Activated CD8-positive, alpha-beta T cell treated with anti-CD3 and anti-CD28 coated beads for 36 hours (primary cell): ENCODE measurements around the gene MARCHF3. TPM values are rescaled to one million over a fixed set of nuclear protein-coding genes. Genes with fewer than 3 reads are reported as not detected.
A peak's percentile ranks its signal among the peaks of the same experiment; 100 is the strongest.

Experiments used
- ATAC-seq: fragments of 200-7000 bp; cut with Tn5 transposase; one replicate; pipeline ENCODE4 v1.10.0; 2021; ENCODE audit warnings: mild to moderate bottlenecking, moderate library complexity
- CTCF ChIA-PET: fragments of 350-600 bp; sonication (Branson Sonifier 250); formaldehyde crosslinking; loops from one replicate; lab custom pipeline; 2021; ENCODE audit warnings: antibody characterized with exemption; lab: Charles Lee
- POLR2A ChIA-PET: fragments of 350-600 bp; sonication (Branson Sonifier 250); formaldehyde crosslinking; loops from one replicate; lab custom pipeline; 2021; ENCODE audit warnings: antibody characterized with exemption; lab: Charles Lee
- DNase-seq: peaks from one replicate; pipeline ENCODE4 v3.0.0-alpha.2; 2020
- H3K27ac Mint-ChIP-seq: one replicate; pipeline ENCODE4 v1.8.0; 2021; ENCODE audit warnings: mild to moderate bottlenecking, mixed read lengths
- H3K27me3 Mint-ChIP-seq: one replicate; pipeline ENCODE4 v1.8.0; 2021; ENCODE audit warnings: mixed read lengths
- H3K36me3 Mint-ChIP-seq: one replicate; pipeline ENCODE4 v1.8.0; 2021; ENCODE audit warnings: low read depth, mixed read lengths
- H3K4me1 Mint-ChIP-seq: one replicate; pipeline ENCODE4 v1.8.0; 2021; ENCODE audit warnings: low read depth, mixed read lengths
- H3K4me3 Mint-ChIP-seq: one replicate; pipeline ENCODE4 v1.8.0; 2021; ENCODE audit warnings: mild to moderate bottlenecking, moderate library complexity, mixed read lengths
- H3K9me3 Mint-ChIP-seq: one replicate; pipeline ENCODE4 v1.8.0; 2021; ENCODE audit warnings: mixed read lengths
- intact Hi-C: fragments of 100-400 bp; cut with micrococcal nuclease; formaldehyde crosslinking; loops from one replicate; pipeline ENCODE4 v1.10.0; 2022
- total RNA-seq, 2 experiments: library from RNA; stranded (reverse); gene quantifications; one replicate each; pipeline ENCODE4 v1.2.3, GENCODE V29; 2021
- TF ChIP-seq, protein P1 (sequence below): fragments of 200-600 bp; IDR thresholded peaks from one replicate; pipeline ENCODE4 v1.8.0; 2022; ENCODE audit warnings: antibody characterized with exemption, mild to moderate bottlenecking

MARCHF3 gene
- total RNA-seq, 2 experiments from 2014 or later: 6.1 TPM

DNA sequence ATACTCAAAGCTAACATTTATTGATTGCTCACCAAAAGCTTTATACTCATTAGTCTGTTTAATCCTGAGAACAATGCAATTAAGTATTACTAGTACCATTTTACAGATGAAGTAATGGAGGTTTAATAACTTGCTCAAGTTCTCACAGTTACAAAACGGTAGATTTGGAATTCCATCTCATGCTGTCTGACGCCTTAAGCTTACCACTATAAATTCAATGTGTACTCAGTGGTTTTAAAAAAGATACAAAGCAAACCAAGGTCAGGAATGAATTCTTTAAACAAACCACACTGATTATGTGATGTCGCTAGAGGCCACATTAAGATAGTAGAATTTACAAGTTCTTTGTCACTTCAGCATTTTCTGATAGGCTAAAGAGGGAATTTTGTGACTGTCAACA, 44.1 kb upstream of the MARCHF3 start:
- DNase-seq: no peak
- intact Hi-C loops: no loop called here
- TF ChIP-seq, protein P1, sequence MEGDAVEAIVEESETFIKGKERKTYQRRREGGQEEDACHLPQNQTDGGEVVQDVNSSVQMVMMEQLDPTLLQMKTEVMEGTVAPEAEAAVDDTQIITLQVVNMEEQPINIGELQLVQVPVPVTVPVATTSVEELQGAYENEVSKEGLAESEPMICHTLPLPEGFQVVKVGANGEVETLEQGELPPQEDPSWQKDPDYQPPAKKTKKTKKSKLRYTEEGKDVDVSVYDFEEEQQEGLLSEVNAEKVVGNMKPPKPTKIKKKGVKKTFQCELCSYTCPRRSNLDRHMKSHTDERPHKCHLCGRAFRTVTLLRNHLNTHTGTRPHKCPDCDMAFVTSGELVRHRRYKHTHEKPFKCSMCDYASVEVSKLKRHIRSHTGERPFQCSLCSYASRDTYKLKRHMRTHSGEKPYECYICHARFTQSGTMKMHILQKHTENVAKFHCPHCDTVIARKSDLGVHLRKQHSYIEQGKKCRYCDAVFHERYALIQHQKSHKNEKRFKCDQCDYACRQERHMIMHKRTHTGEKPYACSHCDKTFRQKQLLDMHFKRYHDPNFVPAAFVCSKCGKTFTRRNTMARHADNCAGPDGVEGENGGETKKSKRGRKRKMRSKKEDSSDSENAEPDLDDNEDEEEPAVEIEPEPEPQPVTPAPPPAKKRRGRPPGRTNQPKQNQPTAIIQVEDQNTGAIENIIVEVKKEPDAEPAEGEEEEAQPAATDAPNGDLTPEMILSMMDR: no peak
- Mint-ChIP-seq H3K27me3 (no peaks in the 10 kb centered on the region), H3K27ac (no peak overlapping the region), H3K9me3 (no peaks in the 10 kb centered on the region), H3K36me3 (peaks cover 5% of the 10 kb centered on the region), H3K4me1 (peaks cover 3% of the 10 kb centered on the region), H3K4me3 (no peak overlapping the region)
- ChIA-PET CTCF (interaction anchor here (1.1 kb wide), 1 partner anchor 102 kb away, joined by 3 read pairs; no protein-coding TSS in a partner anchor), POLR2A (interaction anchor here (1.1 kb wide), 1 partner anchor 296 kb away, joined by 3 read pairs; no protein-coding TSS in a partner anchor)
- no peak for ATAC-seq

DNA sequence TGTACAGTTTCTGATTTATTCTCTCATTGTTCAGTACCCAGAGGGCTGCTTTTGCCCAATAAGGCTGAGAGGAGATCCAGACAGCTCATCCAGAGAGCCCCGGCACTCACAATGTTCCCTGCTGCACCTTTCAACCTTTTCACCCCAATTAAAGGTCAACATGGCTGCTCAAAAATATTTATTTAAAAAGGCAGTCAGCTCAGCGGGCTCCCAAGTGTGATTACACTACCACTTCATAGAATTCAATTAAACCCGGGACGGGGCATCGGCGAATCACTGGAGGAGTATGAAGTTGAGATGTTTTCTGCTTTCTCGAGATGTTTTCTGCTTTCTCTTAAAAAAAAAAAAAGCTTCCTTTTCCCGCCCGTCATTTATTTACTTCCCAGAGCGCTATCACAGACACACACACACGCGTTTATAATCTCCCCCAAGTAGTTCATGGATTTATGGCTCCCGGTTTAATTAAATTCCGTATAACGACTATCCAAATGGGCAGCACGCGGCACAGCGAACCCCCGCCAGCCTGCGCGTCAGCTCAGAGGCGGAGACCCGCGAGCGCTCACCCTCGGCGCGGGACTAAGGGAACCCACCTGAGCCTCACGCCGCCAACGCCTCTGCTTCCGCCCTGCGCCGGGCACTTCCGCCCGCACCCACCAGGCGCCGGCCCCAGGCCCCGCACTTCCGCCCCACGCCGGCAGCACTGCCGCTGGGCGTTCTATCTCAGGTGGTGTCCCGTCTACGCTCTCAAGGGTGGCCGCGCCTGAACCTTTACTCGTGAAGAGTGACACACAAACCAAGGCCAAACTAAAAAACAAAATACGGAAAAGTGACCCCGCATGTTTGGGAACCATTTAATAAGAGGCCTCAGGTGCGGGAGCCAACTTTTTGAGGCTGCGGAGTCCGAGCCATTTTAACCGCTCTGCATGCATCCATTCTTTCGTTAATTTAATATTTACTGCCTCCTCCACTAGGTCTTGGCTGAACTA, 42.8 kb upstream of the MARCHF3 start, which contains the start of gene C5orf63:
C5orf63 (minus strand) TSS at position 642 of the 986 bp plus-strand sequence. CDS start 14,507 bp downstream, outside the sequence.
- Mint-ChIP-seq H3K27ac (peak within 1 kb of the TSS; percentile 95), H3K36me3 (peaks cover 9% of the 10 kb centered on the region), H3K4me1 (peaks cover 3% of the 10 kb centered on the region), H3K4me3 (peak within 1 kb of the TSS; percentile 85), H3K9me3 (no peaks in the 10 kb centered on the region), H3K27me3 (no peaks in the 10 kb centered on the region)
- ATAC-seq: peak; percentile 98
- POLR2A ChIA-PET: interaction anchor here (0.8 to 1.3 kb wide), 8 partner anchors 10 to 296 kb away, joined by 3 to 6 read pairs (median 4); partner anchors contain the start of gene LMNB1
- TF ChIP-seq, protein P1: peak; percentile 14
- DNase-seq: peak; percentile 85
- CTCF ChIA-PET: interaction anchor here (0.8 to 1.5 kb wide), 4 partner anchors 10 to 44 kb away, joined by 3 to 4 read pairs (median 4); no protein-coding TSS in a partner anchor
- intact Hi-C loops: no loop called here

GRCh38 chr5:127070243-127070642, 39.9 kb upstream of the MARCHF3 start:
- Mint-ChIP-seq H3K4me1 (peaks cover 3% of the 10 kb centered on the region), H3K9me3 (no peaks in the 10 kb centered on the region), H3K27ac (no peak overlapping the region), H3K27me3 (no peaks in the 10 kb centered on the region), H3K4me3 (no peak overlapping the region), H3K36me3 (peaks cover 9% of the 10 kb centered on the region)
- POLR2A ChIA-PET: no interaction called here
- CTCF ChIA-PET: no interaction called here
- TF ChIP-seq, protein P1: no peak
- ATAC-seq (no peak), DNase-seq (no peak)
- intact Hi-C loops: no loop called here

GRCh38 chr5:127068493-127069214, 38.3 kb upstream of the MARCHF3 start:
- CTCF ChIA-PET: no interaction called here
- Mint-ChIP-seq H3K36me3 (peaks cover 9% of the 10 kb centered on the region), H3K9me3 (no peaks in the 10 kb centered on the region), H3K27me3 (no peaks in the 10 kb centered on the region), H3K4me1 (peaks cover 3% of the 10 kb centered on the region), H3K4me3 (no peak overlapping the region), H3K27ac (no peak overlapping the region)
- intact Hi-C loops: no loop called here
- no peak for DNase-seq
- ATAC-seq: no peak
- TF ChIP-seq, protein P1: no peak
- POLR2A ChIA-PET: interaction anchor here (0.7 kb wide), 1 partner anchor 8 kb away, joined by 3 read pairs; no protein-coding TSS in a partner anchor
